ENCODE results near the gene TPPP2.
"Not testable (repeated sequence)": the region's sequence is repeated elsewhere in the genome, so short reads cannot be mapped to it uniquely, and the experiment has no call there.

The TPPP2 gene

DNA sequence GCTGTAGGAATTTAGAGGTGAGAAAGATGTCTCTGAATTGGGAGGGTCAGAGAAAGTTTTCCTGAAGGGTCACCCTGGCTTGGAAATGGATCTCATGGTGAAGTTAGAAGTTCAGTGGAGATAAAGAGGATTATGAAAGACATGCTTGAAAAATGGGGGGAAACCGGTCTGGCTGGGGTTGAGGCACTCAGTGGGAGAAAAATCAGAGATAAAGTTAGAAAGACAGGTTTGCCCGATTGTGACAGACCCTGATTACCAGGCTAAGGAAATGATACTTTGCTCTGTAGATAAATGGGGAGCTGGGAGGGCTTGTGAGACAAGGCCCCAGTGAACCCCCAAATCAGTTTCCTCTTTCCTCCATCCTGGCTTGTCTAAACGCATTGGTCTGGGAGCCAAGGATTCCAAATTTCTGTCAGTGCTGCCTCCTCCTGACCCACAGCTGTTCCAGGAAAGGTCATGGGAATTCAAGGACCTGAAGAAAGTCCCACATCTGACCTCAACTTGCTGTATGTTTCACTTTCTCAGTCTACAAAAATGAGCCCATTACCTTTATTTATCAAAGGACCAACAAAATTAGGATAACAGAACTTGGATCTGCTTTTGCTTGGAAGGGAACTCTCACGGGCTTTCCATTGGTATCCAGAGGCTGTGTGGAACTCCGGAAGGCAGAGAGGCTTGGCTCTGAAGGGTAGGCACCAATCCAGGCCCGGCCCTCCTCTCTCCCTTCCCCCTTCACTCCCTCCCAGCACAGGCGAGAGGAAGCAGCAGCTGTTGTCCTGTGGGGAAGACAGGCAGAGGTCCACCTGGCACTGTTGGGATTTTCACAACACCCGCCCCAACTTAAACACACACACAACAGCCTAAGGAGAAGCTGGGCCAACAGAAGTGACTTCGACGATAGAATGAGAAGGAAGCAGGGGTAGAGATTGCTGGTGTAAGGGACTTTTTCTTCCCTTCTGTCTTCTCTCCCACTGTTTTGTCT, 8.7 kb downstream of the TPPP2 start:
- no peak for DNase-seq (ENCODE audit: low spot score)

- DNase-seq (ENCODE audit: low spot score) = no peak
Observed at GRCh38 chr14:21039585-21040369, 9.8 kb downstream of the TPPP2 start.

DNA sequence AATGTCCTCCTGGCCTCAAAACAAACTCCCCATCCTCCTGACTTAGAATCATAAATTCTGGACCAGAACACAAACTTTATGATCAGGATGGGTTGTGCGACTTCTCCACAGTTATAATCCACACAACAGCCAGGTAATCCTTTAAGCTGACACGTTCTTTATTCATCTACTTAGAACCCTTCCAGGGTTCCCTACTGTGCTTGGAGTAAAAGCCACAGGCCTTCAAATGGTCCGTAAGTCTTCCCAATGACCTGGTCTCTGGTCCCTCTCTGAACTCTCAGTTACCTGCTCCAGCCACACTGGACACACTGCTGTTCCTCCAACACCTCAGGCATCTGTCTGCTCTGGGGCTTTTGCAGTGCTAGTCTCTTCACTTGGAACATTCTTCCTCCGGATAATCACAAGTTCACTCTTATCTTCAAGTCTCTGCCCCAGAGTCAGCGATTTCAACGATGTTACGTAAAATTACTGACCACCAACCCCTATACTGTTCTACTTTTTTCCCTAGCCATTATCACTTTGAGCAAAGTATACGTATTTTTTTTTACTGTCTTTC, 10.4 kb downstream of the TPPP2 start:
- DNase-seq (ENCODE audit: low spot score) = no peak

GRCh38 chr14:21040941-21041340, 10.9 kb downstream of the TPPP2 start:
- not testable (repeated sequence) for DNase-seq (ENCODE audit: low spot score)

DNA sequence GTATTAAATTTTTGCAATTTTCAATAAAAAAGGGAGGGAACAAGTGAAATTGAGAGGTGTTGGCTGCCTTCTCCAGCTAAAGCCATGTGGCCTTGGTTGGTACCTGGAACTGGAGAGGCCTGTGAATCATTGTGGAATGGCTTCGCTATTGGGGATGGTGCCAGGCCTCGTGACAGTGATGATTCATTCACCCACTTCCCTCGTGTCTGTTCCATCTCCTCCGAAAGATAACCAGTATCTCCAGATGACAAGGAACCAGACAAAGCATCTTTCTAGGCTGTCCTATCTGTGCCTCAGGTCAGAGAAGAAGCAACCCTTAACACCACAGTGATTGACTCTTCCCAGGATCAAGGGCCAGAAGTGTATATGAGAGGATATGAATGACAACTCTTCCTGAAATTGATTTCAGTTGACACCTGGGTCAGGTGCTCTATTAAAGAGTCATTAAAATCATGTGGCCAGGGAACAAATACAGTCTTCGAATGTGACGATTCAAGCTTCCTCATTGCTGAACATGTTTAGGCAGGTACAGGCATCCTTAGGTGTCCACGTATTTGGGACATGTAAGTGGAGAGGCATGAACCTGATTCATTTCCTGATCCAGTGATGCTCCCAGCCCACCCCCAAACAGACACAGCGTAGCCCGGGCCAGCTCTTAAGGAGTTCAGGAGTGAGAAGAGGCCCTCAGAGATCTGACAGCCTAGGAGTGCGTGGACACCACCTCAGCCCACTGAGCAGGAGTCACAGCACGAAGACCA, 11.8 kb downstream of the TPPP2 start, which contains the start of gene RNASE7:
Gene RNASE7, plus strand, starts transcription at position 687 of the 758 bp plus-strand sequence. CDS start 631 bp downstream, outside the sequence.
- no peak for DNase-seq (ENCODE audit: low spot score)

GRCh38 chr14:21042918-21043317, 12.9 kb downstream of the TPPP2 start:
- DNase-seq (ENCODE audit: low spot score) = no peak

DNA sequence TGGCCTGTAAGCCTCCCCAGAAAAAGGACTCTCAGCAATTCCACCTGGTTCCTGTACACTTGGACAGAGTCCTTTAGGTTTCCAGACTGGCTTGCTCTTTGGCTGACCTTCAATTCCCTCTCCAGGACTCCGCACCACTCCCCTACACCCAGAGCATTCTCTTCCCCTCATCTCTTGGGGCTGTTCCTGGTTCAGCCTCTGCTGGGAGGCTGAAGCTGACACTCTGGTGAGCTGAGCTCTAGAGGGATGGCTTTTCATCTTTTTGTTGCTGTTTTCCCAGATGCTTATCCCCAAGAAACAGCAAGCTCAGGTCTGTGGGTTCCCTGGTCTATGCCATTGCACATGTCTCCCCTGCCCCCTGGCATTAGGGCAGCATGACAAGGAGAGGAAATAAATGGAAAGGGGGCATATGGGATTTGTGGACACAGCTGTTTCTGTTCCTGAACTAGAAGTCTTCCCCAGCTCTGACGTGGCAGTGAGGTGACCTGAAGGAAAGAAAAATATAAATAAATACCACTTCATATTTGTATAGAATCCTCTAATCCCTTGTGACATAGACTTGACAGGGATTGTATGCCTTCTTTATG, 13.5 kb downstream of the TPPP2 start:
- DNase-seq (ENCODE audit: low spot score) = no peak

DNA sequence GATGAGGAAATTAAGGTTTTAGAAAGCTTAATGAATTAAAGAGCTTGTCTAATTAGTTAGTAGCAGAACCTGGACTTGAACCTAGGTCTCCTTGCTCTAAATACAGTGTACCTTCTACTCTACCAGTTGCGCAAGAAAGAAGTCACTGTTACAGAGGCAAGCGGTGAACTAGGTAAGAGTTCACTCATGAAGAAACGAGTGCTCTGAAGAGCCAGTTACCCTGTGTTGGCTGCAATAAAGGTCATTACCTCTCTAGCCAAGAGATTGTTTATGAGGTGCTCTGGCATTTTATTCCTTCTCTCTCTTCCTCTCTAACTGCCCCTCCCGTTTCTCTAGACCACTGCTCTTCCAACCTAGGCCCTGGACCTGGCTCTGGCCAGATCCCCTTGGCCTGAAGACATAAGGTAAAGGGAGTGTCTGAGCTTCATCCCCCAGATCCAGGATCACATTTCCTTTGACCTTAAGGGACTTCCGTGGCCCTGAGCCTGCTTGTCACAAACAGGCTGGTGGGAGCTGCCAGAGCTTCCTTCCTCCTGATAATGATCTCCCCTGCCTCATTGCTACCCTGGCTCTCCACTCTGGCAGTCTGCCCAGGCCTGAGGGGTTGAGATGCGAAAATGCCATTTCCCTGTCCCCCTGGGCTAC, 14.1 kb downstream of the TPPP2 start:
- DNase-seq (ENCODE audit: low spot score) = no peak

GRCh38 chr14:21047378-21047781, 17.4 kb downstream of the TPPP2 start:
- no peak for DNase-seq (ENCODE audit: low spot score)

GRCh38 chr14:21048638-21049037, 18.6 kb downstream of the TPPP2 start:
- no peak for DNase-seq (ENCODE audit: low spot score)

GRCh38 chr14:21049271-21049673, 19.3 kb downstream of the TPPP2 start:
- DNase-seq (ENCODE audit: low spot score) = no peak

GRCh38 chr14:21050597-21050996, 20.6 kb downstream of the TPPP2 start:
- DNase-seq (ENCODE audit: low spot score) = no peak

- no peak for DNase-seq (ENCODE audit: low spot score)
Observed at GRCh38 chr14:21053184-21054122, 23.4 kb downstream of the TPPP2 start.

GRCh38 chr14:21054123-21054767, 24.2 kb downstream of the TPPP2 start:
- DNase-seq (ENCODE audit: low spot score) = no peak

GRCh38 chr14:21054768-21055145, 24.7 kb downstream of the TPPP2 start:
- no peak for DNase-seq (ENCODE audit: low spot score)

- no peak for DNase-seq (ENCODE audit: low spot score)
Observed at GRCh38 chr14:21055432-21056117, 25.6 kb downstream of the TPPP2 start.

GRCh38 chr14:21056520-21057163, 26.6 kb downstream of the TPPP2 start:
- DNase-seq (ENCODE audit: low spot score) = no peak
